Activated naive CD4-positive, alpha-beta T cell treated with anti-CD3 and anti-CD28 coated beads for 36 hours (primary cell): ENCODE results near the gene ZDHHC5. TPM values are rescaled to one million over a fixed set of nuclear protein-coding genes. Genes with fewer than 3 reads are reported as not detected.
A peak's percentile ranks its signal among the peaks of the same experiment; 100 is the strongest.

Experiments
- CTCF ChIA-PET: fragments of 350-600 bp; sonication (Branson Sonifier 250); formaldehyde crosslinking; loops from one replicate; lab custom pipeline; 2021; ENCODE audit warnings: antibody characterized with exemption; lab: Charles Lee
- DNase-seq: peaks from one replicate; pipeline ENCODE4 v3.0.0-alpha.2; 2020
- H3K27ac Mint-ChIP-seq: one replicate; pipeline ENCODE4 v1.8.0; 2021; ENCODE audit warnings: mild to moderate bottlenecking, mixed read lengths
- H3K27me3 Mint-ChIP-seq: one replicate; pipeline ENCODE4 v1.8.0; 2021; ENCODE audit warnings: low read depth, mixed read lengths
- H3K36me3 Mint-ChIP-seq: one replicate; pipeline ENCODE4 v1.8.0; 2021; ENCODE audit warnings: low read depth, mixed read lengths
- H3K4me1 Mint-ChIP-seq: one replicate; pipeline ENCODE4 v1.8.0; 2021; ENCODE audit warnings: low read depth, mixed read lengths
- H3K4me3 Mint-ChIP-seq: one replicate; pipeline ENCODE4 v1.8.0; 2021; ENCODE audit warnings: mild to moderate bottlenecking, moderate library complexity, mixed read lengths
- H3K9me3 Mint-ChIP-seq: one replicate; pipeline ENCODE4 v1.8.0; 2021; ENCODE audit warnings: mixed read lengths
- intact Hi-C: fragments of 100-400 bp; cut with micrococcal nuclease; formaldehyde crosslinking; loops from one replicate; pipeline ENCODE4 v1.15.1; 2023
- total RNA-seq, 2 experiments: library from RNA; stranded (reverse); gene quantifications; one replicate each; pipeline ENCODE4 v1.2.3, GENCODE V29; 2021

ZDHHC5 gene
- total RNA-seq, 2 experiments from 2014 or later: 38.5 to 46.6 TPM

DNA sequence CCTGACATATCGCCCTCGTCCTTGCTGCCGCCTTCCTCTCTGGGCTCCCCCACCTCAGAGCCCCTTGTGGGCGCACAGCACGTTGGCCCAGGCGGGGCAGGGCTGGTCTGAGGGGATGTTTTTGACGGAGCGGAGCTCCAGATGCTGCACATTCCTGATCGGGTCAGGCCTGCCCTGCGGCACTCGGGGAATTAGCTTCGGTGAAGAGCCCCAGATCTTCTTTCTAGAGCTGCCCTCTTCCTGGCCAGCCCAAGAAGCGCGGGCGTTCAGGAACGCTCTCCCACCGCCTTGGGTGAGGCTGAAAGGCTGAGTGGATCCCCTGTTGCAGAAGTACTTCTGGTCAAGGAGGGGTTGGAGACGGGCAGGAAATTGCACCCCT lies 30.3 kb upstream of the ZDHHC5 start:
- CTCF ChIA-PET: interaction anchor here (1.6 to 9.5 kb wide), 3 partner anchors 11 to 72 kb away, joined by 4 to 258 read pairs (median 7); partner anchors contain the start of gene UBE2L6
- H3K4me3 Mint-ChIP-seq: peak overlapping the region; percentile 84
- intact Hi-C loops: no loop called here
- DNase-seq: no peak
- no peaks in the 10 kb centered on the region for H3K9me3 Mint-ChIP-seq
- H3K36me3 Mint-ChIP-seq: no peaks in the 10 kb centered on the region
- peaks cover 18% of the 10 kb centered on the region for H3K4me1 Mint-ChIP-seq
- no peak overlapping the region for H3K27ac Mint-ChIP-seq
- H3K27me3 Mint-ChIP-seq: peaks cover 20% of the 10 kb centered on the region

- peaks cover 20% of the 10 kb centered on the region for H3K27me3 Mint-ChIP-seq
- H3K4me3 Mint-ChIP-seq: peak overlapping the region; percentile 84
- intact Hi-C loops: no loop called here
- CTCF ChIA-PET: interaction anchor here (1.6 to 12.3 kb wide), 5 partner anchors 7 to 145 kb away, joined by 4 to 258 read pairs (median 26); partner anchors contain the start of gene UBE2L6
- peak; percentile 22 for DNase-seq
- no peaks in the 10 kb centered on the region for H3K9me3 Mint-ChIP-seq
- peaks cover 18% of the 10 kb centered on the region for H3K4me1 Mint-ChIP-seq
- no peak overlapping the region for H3K27ac Mint-ChIP-seq
- no peaks in the 10 kb centered on the region for H3K36me3 Mint-ChIP-seq
Observed at GRCh38 chr11:57638005-57638781, 29.7 kb upstream of the ZDHHC5 start.

DNA sequence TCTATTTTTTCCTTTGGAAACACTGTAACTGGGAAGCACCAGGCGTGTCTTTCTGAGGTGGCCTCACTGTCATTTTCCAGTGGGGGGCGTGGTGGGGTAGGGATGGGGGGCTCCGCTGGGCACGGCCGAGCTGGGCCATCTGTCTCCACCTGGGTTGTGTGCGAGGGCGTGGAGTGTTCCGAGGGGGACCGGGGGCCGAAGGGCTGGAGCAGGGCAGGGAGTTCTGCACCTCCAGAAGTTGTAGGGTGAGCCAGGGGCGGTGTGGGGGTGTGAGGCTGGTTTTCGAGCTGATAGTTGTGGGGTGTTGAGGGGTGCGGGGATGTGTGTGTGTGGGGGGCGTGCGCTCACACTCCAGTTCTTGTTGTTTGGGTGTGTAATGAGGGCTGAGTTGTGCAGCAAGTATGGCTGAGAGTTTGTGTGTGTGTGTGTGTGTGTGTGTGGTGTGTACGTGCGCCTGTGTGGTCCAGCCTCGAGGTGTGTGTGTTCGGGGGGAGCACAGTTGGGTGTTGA lies 29.0 kb upstream of the ZDHHC5 start:
- DNase-seq: peak; percentile 23
- Mint-ChIP-seq H3K4me1 (peaks cover 18% of the 10 kb centered on the region), H3K36me3 (no peaks in the 10 kb centered on the region), H3K27me3 (peaks cover 19% of the 10 kb centered on the region), H3K4me3 (peak overlapping the region; percentile 84), H3K27ac (no peak overlapping the region), H3K9me3 (no peaks in the 10 kb centered on the region)
- intact Hi-C loops: no loop called here
- CTCF ChIA-PET: interaction anchor here (1.0 to 12.3 kb wide), 8 partner anchors 8 to 300 kb away, joined by 3 to 258 read pairs (median 12); partner anchors contain the start of genes P2RX3 and UBE2L6

- H3K9me3 Mint-ChIP-seq: no peaks in the 10 kb centered on the region
- peaks cover 18% of the 10 kb centered on the region for H3K4me1 Mint-ChIP-seq
- intact Hi-C loops: no loop called here
- peaks cover 16% of the 10 kb centered on the region for H3K27me3 Mint-ChIP-seq
- CTCF ChIA-PET: interaction anchor here (0.6 to 12.3 kb wide), 15 partner anchors 8 to 885 kb away, joined by 3 to 258 read pairs (median 9); partner anchors contain the start of genes P2RX3, RTN4RL2 and UBE2L6
- DNase-seq: peak; percentile 39
- H3K27ac Mint-ChIP-seq: no peak overlapping the region
- H3K36me3 Mint-ChIP-seq: no peaks in the 10 kb centered on the region
- H3K4me3 Mint-ChIP-seq: peak overlapping the region; percentile 84
Observed at GRCh38 chr11:57639321-57640067, 28.4 kb upstream of the ZDHHC5 start.

DNA sequence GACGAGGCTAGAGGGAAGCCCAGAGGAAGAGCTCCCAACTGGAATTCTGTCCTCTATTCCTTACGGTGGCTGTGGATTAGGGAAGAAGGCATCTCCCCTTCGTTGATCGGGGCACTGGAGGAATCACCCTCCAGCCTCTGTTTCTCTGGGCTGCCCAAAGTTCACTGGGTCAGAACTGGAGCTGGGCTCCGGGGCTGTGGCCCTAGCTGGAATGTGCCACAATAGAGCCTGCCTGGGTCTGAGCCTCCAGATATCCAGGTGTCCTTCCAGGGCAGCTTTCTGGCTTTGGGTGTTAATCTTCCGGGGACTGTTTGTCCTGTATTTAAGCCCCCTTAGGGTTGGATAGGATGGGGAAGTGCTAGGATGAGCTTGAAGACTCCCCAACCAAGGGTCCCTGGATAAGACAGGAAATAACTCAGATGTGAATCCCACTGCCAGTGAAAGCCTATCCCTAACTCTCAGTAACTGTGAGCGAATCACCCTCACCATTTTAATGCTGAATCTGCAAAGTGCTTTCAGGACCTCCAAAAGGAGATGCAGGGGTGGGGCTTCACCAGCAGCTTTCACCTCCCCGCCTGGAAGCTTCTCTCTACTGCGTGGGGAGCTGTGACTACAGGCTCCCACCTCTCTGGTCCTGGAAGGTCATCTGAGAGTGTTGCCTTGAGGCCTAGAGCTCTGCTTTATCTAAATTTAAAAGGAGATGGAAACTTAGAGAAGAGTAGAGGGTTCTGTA lies 27.7 kb upstream of the ZDHHC5 start:
- CTCF ChIA-PET: interaction anchor here (0.6 to 12.3 kb wide), 29 partner anchors 9 to 1212 kb away, joined by 3 to 258 read pairs (median 5); partner anchors contain the start of genes P2RX3, RTN4RL2 and UBE2L6
- Mint-ChIP-seq H3K9me3 (no peaks in the 10 kb centered on the region), H3K27me3 (peaks cover 11% of the 10 kb centered on the region), H3K27ac (no peak overlapping the region), H3K36me3 (no peaks in the 10 kb centered on the region), H3K4me3 (no peak overlapping the region), H3K4me1 (peaks cover 18% of the 10 kb centered on the region)
- intact Hi-C loops: no loop called here
- DNase-seq: no peak

GRCh38 chr11:57641011-57641807 lies 26.7 kb upstream of the ZDHHC5 start:
- peaks cover 20% of the 10 kb centered on the region for H3K27me3 Mint-ChIP-seq
- H3K4me1 Mint-ChIP-seq: peaks cover 18% of the 10 kb centered on the region
- peak; percentile 48 for DNase-seq
- CTCF ChIA-PET: interaction anchor here (0.6 to 12.3 kb wide), 32 partner anchors 10 to 1211 kb away, joined by 3 to 258 read pairs (median 4); partner anchors contain the start of genes RTN4RL2, SELENOH and UBE2L6
- H3K27ac Mint-ChIP-seq: no peak overlapping the region
- intact Hi-C loops: loop anchor here (1.0 kb wide), 5 partner anchors 73 to 296 kb away; no protein-coding TSS in a partner anchor
- H3K9me3 Mint-ChIP-seq: no peaks in the 10 kb centered on the region
- H3K36me3 Mint-ChIP-seq: no peaks in the 10 kb centered on the region
- no peak overlapping the region for H3K4me3 Mint-ChIP-seq

- peaks cover 41% of the 10 kb centered on the region for H3K27me3 Mint-ChIP-seq
- H3K27ac Mint-ChIP-seq: no peak overlapping the region
- peaks cover 32% of the 10 kb centered on the region for H3K4me1 Mint-ChIP-seq
- intact Hi-C loops: loop anchor here (1.0 kb wide), 1 partner anchor 151 kb away; no protein-coding TSS in a partner anchor
- no peaks in the 10 kb centered on the region for H3K36me3 Mint-ChIP-seq
- no peaks in the 10 kb centered on the region for H3K9me3 Mint-ChIP-seq
- CTCF ChIA-PET: interaction anchor here (0.6 to 12.3 kb wide), 27 partner anchors 8 to 298 kb away, joined by 3 to 258 read pairs (median 3); partner anchors contain the start of genes RTN4RL2 and UBE2L6
- DNase-seq: no peak
- no peak overlapping the region for H3K4me3 Mint-ChIP-seq
Observed at GRCh38 chr11:57643802-57644201, 24.1 kb upstream of the ZDHHC5 start.

DNA sequence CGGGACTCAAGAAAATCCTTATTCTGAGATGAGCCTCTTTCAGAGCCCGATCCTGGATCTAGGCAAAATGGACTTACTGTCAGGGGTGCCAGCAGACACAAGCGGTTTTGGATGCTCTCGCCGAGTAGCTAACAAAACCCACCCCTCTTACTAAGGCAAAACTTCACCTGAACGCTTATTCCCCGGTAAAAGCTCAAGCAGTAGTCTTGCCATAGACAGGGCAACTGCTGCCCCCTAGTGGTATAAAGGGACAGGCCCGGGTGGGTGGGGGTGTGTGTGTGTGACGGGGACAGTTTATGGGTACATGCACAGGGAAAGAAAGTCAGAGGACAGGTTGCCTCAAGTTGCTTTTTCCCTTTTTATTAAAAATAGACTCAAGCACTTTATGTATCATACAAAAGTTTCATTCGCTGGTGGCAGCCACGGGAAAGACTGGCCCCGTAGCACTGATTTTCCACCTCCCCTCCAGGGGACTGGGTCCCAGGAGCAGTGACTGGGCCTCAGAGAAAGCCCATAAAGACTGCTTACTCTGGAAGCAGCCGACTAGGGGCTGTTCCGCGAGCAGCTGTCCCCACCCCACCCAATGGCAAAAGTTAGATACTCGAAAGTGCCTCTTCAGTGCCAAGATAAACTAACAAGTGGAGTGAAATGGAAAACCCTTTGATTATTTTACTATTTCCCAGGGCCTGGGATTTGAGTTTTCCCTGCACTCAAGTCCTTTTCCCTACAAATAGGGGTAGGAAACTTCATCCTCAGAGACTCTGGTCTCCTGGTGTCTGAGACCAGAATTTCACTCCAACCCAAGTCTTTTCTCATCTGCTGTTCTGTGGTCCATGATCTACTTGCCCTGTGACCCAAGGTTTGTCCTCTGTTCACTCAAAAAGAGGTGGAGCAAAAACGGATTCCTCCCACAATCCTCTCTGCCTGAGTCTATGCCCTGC lies 22.9 kb upstream of the ZDHHC5 start:
- peak; percentile 94 for DNase-seq
- H3K27me3 Mint-ChIP-seq: peaks cover 39% of the 10 kb centered on the region
- no peak overlapping the region for H3K4me3 Mint-ChIP-seq
- CTCF ChIA-PET: interaction anchor here (0.6 to 12.3 kb wide), 35 partner anchors 9 to 299 kb away, joined by 3 to 258 read pairs (median 3); partner anchors contain the start of genes RTN4RL2 and UBE2L6
- H3K4me1 Mint-ChIP-seq: peaks cover 35% of the 10 kb centered on the region
- no peak overlapping the region for H3K27ac Mint-ChIP-seq
- intact Hi-C loops: loop anchor here (1.0 kb wide), 1 partner anchor 152 kb away; no protein-coding TSS in a partner anchor
- H3K36me3 Mint-ChIP-seq: no peaks in the 10 kb centered on the region
- no peaks in the 10 kb centered on the region for H3K9me3 Mint-ChIP-seq

- H3K9me3 Mint-ChIP-seq: no peaks in the 10 kb centered on the region
- H3K4me1 Mint-ChIP-seq: peaks cover 36% of the 10 kb centered on the region
- H3K27ac Mint-ChIP-seq: no peak overlapping the region
- H3K4me3 Mint-ChIP-seq: no peak overlapping the region
- H3K27me3 Mint-ChIP-seq: peaks cover 39% of the 10 kb centered on the region
- no peaks in the 10 kb centered on the region for H3K36me3 Mint-ChIP-seq
- intact Hi-C loops: no loop called here
- no peak for DNase-seq
- CTCF ChIA-PET: interaction anchor here (0.9 to 12.3 kb wide), 9 partner anchors 8 to 188 kb away, joined by 3 to 258 read pairs (median 13); partner anchors contain the start of genes RTN4RL2 and UBE2L6
Observed at GRCh38 chr11:57645689-57646085, 22.2 kb upstream of the ZDHHC5 start.
